HCT116 (cell line): ENCODE measurements around the gene ADIG. TPM values are rescaled to one million over a fixed set of nuclear protein-coding genes. Genes with fewer than 3 reads are reported as not detected.

Experiments
- ATAC-seq: fragments of 200-7000 bp; cut with Tn5 transposase; 2 replicates; pipeline ENCODE4 v1.9.1; 2020; ENCODE audit warnings: mild to moderate bottlenecking, moderate library complexity
- BruUV-seq: library from RNA; stranded (reverse); fragments of 400-500 nt; replicated peaks from 2 replicates; lab custom pipeline; 2021; lab: Mats Ljungman, UMichigan
- CTCF ChIA-PET: fragments of 300-600 bp; sonication (Branson Sonifier 250); formaldehyde crosslinking; loops from one replicate; lab custom pipeline; 2021; ENCODE audit warnings: antibody characterized with exemption; lab: Charles Lee
- POLR2A ChIA-PET: fragments of 300-600, 350-600 bp; sonication (Branson Sonifier 250); formaldehyde crosslinking; loops from one replicate; lab custom pipeline; 2021; ENCODE audit warnings: antibody characterized with exemption; lab: Charles Lee
- RAD21 ChIA-PET, 2 experiments: fragments of 300-600 bp; sonication (Branson Sonifier 250); formaldehyde crosslinking; loops; one replicate each; lab custom pipeline; 2023; ENCODE audit warnings: low total read pairs in 2 of 2; ENCODE audit not compliant: uncharacterized antibody in 2 of 2, unreplicated experiment in 2 of 2, low non-redundant PET in 1 of 2; lab: Charles Lee
- DNase-seq: peaks from one replicate; pipeline ENCODE4 v3.0.0-alpha.2; 2010; ENCODE audit warnings: low read depth, low spot score
- H2AFZ ChIP-seq: fragments of 200-600 bp; shearing (Covaris generic), sonication (generic); 2 replicates; pipeline ENCODE4 v1.6.1; 2017; ENCODE audit warnings: low read depth, mixed run types, mixed read lengths, antibody characterized with exemption, low read length; ENCODE audit not compliant: poor library complexity, severe bottlenecking
- H3K27ac ChIP-seq: 2 replicates; pipeline ENCODE4 v1.5.1; 2012; ENCODE audit warnings: low read depth, low read length
- H3K27me3 ChIP-seq: fragments of 200-600 bp; sonication (generic); 2 replicates; pipeline ENCODE4 v1.6.1; 2016; ENCODE audit warnings: mixed run types, low read length, mixed read lengths; ENCODE audit not compliant: insufficient read depth
- H3K36me3 ChIP-seq, 2 experiments: fragments of 200-500 bp in 1 of 2; fragments of 200-600 bp in 1 of 2; sonication (Bioruptor generic) in 1 of 2; sonication (generic) in 1 of 2; 2 replicates each; pipeline versions ENCODE4 v1.5.1 to v1.6.1; 2014 to 2016; ENCODE audit warnings: low read length in 2 of 2, inconsistent platforms in 1 of 2, mixed read lengths in 1 of 2, mixed run types in 1 of 2; ENCODE audit not compliant: insufficient read depth in 2 of 2, control insufficient read depth in 1 of 2
- H3K4me1 ChIP-seq, 2 experiments: fragments of 200-600 bp in 1 of 2; sonication (generic) in 1 of 2; 2 replicates each; pipeline versions ENCODE4 v1.5.1 to v1.6.1; 2012 to 2017; ENCODE audit warnings: low read length in 2 of 2, inconsistent platforms in 1 of 2, mild to moderate bottlenecking in 1 of 2, mixed read lengths in 1 of 2, mixed run types in 1 of 2, moderate library complexity in 1 of 2; ENCODE audit not compliant: insufficient read depth in 2 of 2, control insufficient read depth in 1 of 2
- H3K4me2 ChIP-seq: fragments of 200-600 bp; sonication (generic); 2 replicates; pipeline ENCODE4 v1.6.1; 2017; ENCODE audit warnings: mixed run types, low read length, mixed read lengths
- H3K4me3 ChIP-seq, 2 experiments: fragments of 200-600 bp in 1 of 2; sonication (generic) in 1 of 2; replicated peaks in 1 of 2; 2 replicates each; pipeline ENCODE4 v1.5.1; 2011 to 2016; ENCODE audit warnings: low read length in 2 of 2, control low read depth in 1 of 2, low read depth in 1 of 2, mild to moderate bottlenecking in 1 of 2, mixed read lengths in 1 of 2, mixed run types in 1 of 2
- H3K79me2 ChIP-seq: fragments of 200-600 bp; sonication (generic); 2 replicates; pipeline ENCODE4 v1.6.1; 2017; ENCODE audit warnings: mild to moderate bottlenecking, mixed run types, low read length, moderate library complexity, mixed read lengths; ENCODE audit not compliant: insufficient read depth
- H3K9ac ChIP-seq: fragments of 200-600 bp; sonication (generic); 2 replicates; pipeline ENCODE4 v1.6.1; 2016; ENCODE audit warnings: low read length, mixed read lengths
- H3K9me2 ChIP-seq: fragments of 200-600 bp; sonication (generic), shearing (Covaris generic); 2 replicates; pipeline ENCODE4 v1.6.1; 2017; ENCODE audit warnings: mixed run types, mild to moderate bottlenecking, moderate library complexity; ENCODE audit not compliant: insufficient read depth
- H3K9me3 ChIP-seq, 2 experiments: fragments of 200-500 bp in 1 of 2; fragments of 200-600 bp in 1 of 2; sonication (Bioruptor generic) in 1 of 2; sonication (generic) in 1 of 2; 2 replicates each; pipeline ENCODE4 v1.6.1; 2014 to 2017; ENCODE audit warnings: low read length in 2 of 2, mixed read lengths in 2 of 2, inconsistent platforms in 1 of 2, low read depth in 1 of 2, mild to moderate bottlenecking in 1 of 2, mixed run types in 1 of 2, moderate library complexity in 1 of 2; ENCODE audit not compliant: control insufficient read depth in 1 of 2, insufficient read depth in 1 of 2
- H4K20me1 ChIP-seq: fragments of 200-600 bp; sonication (generic), shearing (Covaris generic); 2 replicates; pipeline ENCODE4 v1.6.1; 2017; ENCODE audit warnings: mixed run types, mild to moderate bottlenecking, moderate library complexity; ENCODE audit not compliant: insufficient read depth
- CBX3 ChIP-seq: IDR thresholded peaks from 2 replicates; pipeline ENCODE4 v1.6.1; 2012; ENCODE audit warnings: low read depth
- CTCF ChIP-seq, 3 experiments: fragments of 200-600 bp in 1 of 3; sonication (generic) in 1 of 3; IDR thresholded peaks in 2 of 3; conservative IDR thresholded peaks in 1 of 3; 2 replicates each; pipeline ENCODE4 v1.5.1; 2012 to 2017; ENCODE audit warnings: low read depth in 2 of 3, low read length in 2 of 3, antibody characterized with exemption in 1 of 3, borderline replicate concordance in 1 of 3, control low read depth in 1 of 3, mild to moderate bottlenecking in 1 of 3, mixed read lengths in 1 of 3, mixed run types in 1 of 3, moderate library complexity in 1 of 3; ENCODE audit not compliant: insufficient read depth in 1 of 3
- EGR1 ChIP-seq: IDR thresholded peaks from 2 replicates; pipeline ENCODE4 v1.6.1; 2012; ENCODE audit warnings: low read depth
- ELF1 ChIP-seq: IDR thresholded peaks from 2 replicates; pipeline ENCODE4 v1.6.1; 2012; ENCODE audit warnings: low read depth, borderline replicate concordance
- EZH2phosphoT487 ChIP-seq: fragments of 200-600 bp; IDR thresholded peaks from 2 replicates; pipeline ENCODE4 v1.6.1; 2018; ENCODE audit warnings: antibody characterized with exemption, borderline replicate concordance
- FOSL1 ChIP-seq: IDR thresholded peaks from 2 replicates; pipeline ENCODE4 v1.6.1; 2012; ENCODE audit warnings: low read depth
- JUND ChIP-seq: IDR thresholded peaks from 2 replicates; pipeline ENCODE4 v1.6.1; 2012
- MAX ChIP-seq: IDR thresholded peaks from 2 replicates; pipeline ENCODE4 v1.6.1; 2012
- POLR2A ChIP-seq: IDR thresholded peaks from 2 replicates; pipeline ENCODE4 v1.7.0; 2011; ENCODE audit warnings: borderline replicate concordance; ENCODE audit not compliant: insufficient read depth, insufficient read length; ENCODE audit errors: extremely low read depth
- POLR2AphosphoS5 ChIP-seq: IDR thresholded peaks from 2 replicates; pipeline ENCODE4 v1.6.1; 2011; ENCODE audit warnings: mild to moderate bottlenecking, low read depth, low read length, moderate library complexity
- RAD21 ChIP-seq: IDR thresholded peaks from 2 replicates; pipeline ENCODE4 v1.6.1; 2012; ENCODE audit warnings: low read depth, mild to moderate bottlenecking
- REST ChIP-seq: IDR thresholded peaks from 2 replicates; pipeline ENCODE4 v1.6.1; 2012; ENCODE audit warnings: low read depth
- SIN3A ChIP-seq: IDR thresholded peaks from 2 replicates; pipeline ENCODE4 v1.6.1; 2012; ENCODE audit warnings: low read depth
- SP1 ChIP-seq: IDR thresholded peaks from 2 replicates; pipeline ENCODE4 v1.6.1; 2012; ENCODE audit warnings: low read depth
- SRF ChIP-seq: IDR thresholded peaks from 2 replicates; pipeline ENCODE4 v1.6.1; 2012; ENCODE audit warnings: low read depth
- YY1 ChIP-seq: IDR thresholded peaks from 2 replicates; pipeline ENCODE4 v1.6.1; 2011; ENCODE audit warnings: low read length, low read depth, moderate library complexity, mild to moderate bottlenecking; ENCODE audit not compliant: insufficient replicate concordance; ENCODE audit errors: extremely low read depth
- ZFX ChIP-seq: fragments of 450-650 bp; IDR thresholded peaks from 2 replicates; pipeline ENCODE4 v1.6.1; 2017
- ZNF274 ChIP-seq: fragments of 200-500 bp; sonication (Bioruptor generic); IDR thresholded peaks from 2 replicates; pipeline ENCODE4 v1.6.1; 2014; ENCODE audit warnings: mild to moderate bottlenecking, low read depth, low read length, inconsistent platforms
- intact Hi-C: fragments of 100-400 bp; cut with micrococcal nuclease; formaldehyde crosslinking; loops from 2 replicates; pipeline ENCODE4 v1.10.0; 2022
- total RNA-seq: library from RNA; stranded (reverse); gene quantifications from one replicate; pipeline ENCODE4 v1.2.1, GENCODE V29; 2021; ENCODE audit not compliant: unreplicated experiment

ADIG gene
- total RNA-seq, 1 experiment from 2014 or later = not detected

- H4K20me1 ChIP-seq = no peaks in the 10 kb centered on the region
- H3K36me3 ChIP-seq = no peaks in the 10 kb centered on the region
- peak within 1 kb of the TSS; percentile 98 for H3K4me2 ChIP-seq
- H3K4me1 ChIP-seq = peaks cover 16 to 32% of the 10 kb centered on the region in 2 experiments
- H3K9me2 ChIP-seq = no peaks in the 10 kb centered on the region
- no TSS peak for BruUV-seq
- ChIA-PET CTCF (no interaction called here), POLR2A (interaction anchor here (0.6 kb wide), 1 partner anchor 208 kb away, joined by 3 read pairs; no protein-coding TSS in a partner anchor), RAD21 (no interaction called here)
- no peaks in the 10 kb centered on the region for H3K79me2 ChIP-seq
- peak; percentile 99 for ATAC-seq
- TF ChIP-seq SIN3A (no peak), RAD21 (no peak), EZH2phosphoT487 (no peak), CTCF (IDR thresholded peaks at IDR 0.05 in 2 of 3, conservative IDR thresholded peaks at IDR 0.05 in 1 of 3; ENCODE audit: borderline replicate concordance in 1 of 3, insufficient read depth in 1 of 3, low read depth in 2 of 3, low read length in 2 of 3) (peak in 2 of 3 experiments; percentile 52 to 60; a peak in 4 of 6 replicates), POLR2AphosphoS5 (peak; percentile 50), SRF (no peak), ZFX (no peak), EGR1 (peak; percentile 88), ELF1 (no peak), FOSL1 (no peak), POLR2A (no peak), MAX (peak; percentile 82), JUND (no peak), SP1 (no peak; the same call in 1 of the 2 replicates), ZNF274 (no peak), CBX3 (0 out of 2 replicates have a peak, but pooled peaks have one; percentile 10), YY1 (no peak), REST (no peak)
- DNase-seq = peak; percentile 42
- peak within 1 kb of the TSS; percentile 49; the same call in 1 of the 2 replicates for H3K27ac ChIP-seq
- no peaks in the 10 kb centered on the region for H3K27me3 ChIP-seq
- H2AFZ ChIP-seq = peak within 1 kb of the TSS; percentile 100
- peak within 1 kb of the TSS; percentile 58 to 68 for H3K4me3 ChIP-seq
- H3K9ac ChIP-seq = peak within 1 kb of the TSS; percentile 58
- no peaks in the 10 kb centered on the region for H3K9me3 ChIP-seq
- intact Hi-C loops = no loop called here
These were observed 20.5 kb downstream of the ADIG start, which contains the start of gene ARHGAP40 for GRCh38 chr20:38601216-38602184. Gene ARHGAP40, plus strand, starts transcription at chr20:38601809.
